ENCODE data around the gene PARP15.

GRCh38 chr3:122677216-122677615 is 99.8 kb downstream of the PARP15 start:
- TF ChIP-seq POLR2A (IDR thresholded peaks at IDR 0.05) (no peak), CTCF (IDR thresholded peaks at IDR 0.05) (no peak), EP300 (IDR thresholded peaks at IDR 0.05; ENCODE audit: low read depth) (no peak), POLR2AphosphoS5 (IDR thresholded peaks at IDR 0.05) (no peak)

All from transverse colon (tissue), 4 donors.